Stimulated activated CD8-positive, alpha-beta memory T cell treated with anti-CD3 and anti-CD28 coated beads, Interleukin-12 subunit alpha, Interleukin-12 subunit beta, amount 100 ng/mL, for 4 hours (primary cell): ENCODE data around the gene SDSL.

Experiments used
- DNase-seq: peaks from one replicate; pipeline ENCODE4 v3.0.0-alpha.2; 2020; ENCODE audit warnings: low read depth

Gene SDSL

GRCh38 chr12:113449299-113449698 lies 27.1 kb downstream of the SDSL start:
- no peak for DNase-seq

DNA sequence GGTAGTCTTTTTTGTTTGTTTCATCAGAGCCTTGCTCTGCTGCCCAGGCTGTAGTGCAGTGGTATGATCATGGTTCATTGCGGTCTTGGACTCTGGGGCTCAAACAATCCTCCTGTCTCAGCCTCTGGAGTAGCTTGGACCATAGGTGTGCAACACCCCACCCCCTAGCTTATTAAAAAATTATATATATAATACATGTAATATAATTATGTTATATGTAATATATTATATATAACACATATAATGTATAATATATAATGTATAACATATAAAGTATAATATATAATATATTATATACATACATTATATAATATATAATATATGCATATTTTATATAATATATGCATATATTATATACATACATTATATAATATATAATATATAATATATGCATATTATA lies 27.7 kb downstream of the SDSL start:
- no peak for DNase-seq

GRCh38 chr12:113452458-113452857 lies 30.3 kb downstream of the SDSL start:
- no peak for DNase-seq

DNA sequence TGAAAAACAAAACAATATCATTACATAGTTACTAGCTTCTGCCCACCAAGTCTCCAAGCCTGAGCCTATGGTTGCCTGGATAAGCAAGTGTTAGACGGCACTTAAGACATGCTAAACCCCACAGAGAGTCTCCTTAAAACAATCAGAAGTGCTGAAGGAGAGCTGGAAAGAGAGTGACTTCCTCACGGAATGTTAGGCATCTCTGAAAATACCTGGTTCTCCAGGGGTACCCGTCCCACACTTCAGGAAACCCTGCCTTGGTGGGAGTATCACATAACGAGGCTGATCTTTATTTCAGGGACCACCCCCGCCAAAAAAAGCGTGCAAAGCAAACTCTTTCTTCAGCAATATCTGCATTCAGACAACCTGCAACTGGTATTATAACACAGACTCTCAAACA lies 31.1 kb downstream of the SDSL start:
- no peak for DNase-seq

GRCh38 chr12:113456199-113456598 lies 34.0 kb downstream of the SDSL start:
- no peak for DNase-seq

- DNase-seq: no peak
These were observed 34.6 kb downstream of the SDSL start for GRCh38 chr12:113456761-113457160.

DNA sequence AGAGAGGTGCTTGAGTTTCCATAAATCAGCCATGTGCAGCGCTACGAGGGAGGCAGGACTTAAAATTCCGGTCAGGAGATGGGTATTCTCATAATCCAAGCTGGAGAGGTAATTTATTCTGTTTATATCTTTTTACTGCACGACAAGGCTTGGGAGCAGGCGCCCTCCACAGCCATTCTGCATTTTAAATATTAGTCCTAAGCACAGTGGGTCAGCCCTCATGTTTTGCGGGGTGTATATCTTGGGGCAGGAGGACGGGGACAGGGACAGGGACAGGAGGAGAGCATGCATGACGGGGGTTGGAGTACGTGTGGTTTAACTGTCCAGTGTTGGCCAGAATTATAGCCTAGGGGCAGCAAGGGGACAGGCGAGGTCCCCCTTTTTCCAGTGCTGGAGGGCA lies 35.0 kb downstream of the SDSL start:
- DNase-seq: no peak

- no peak for DNase-seq
These were observed 35.5 kb downstream of the SDSL start for GRCh38 chr12:113457710-113458109.

GRCh38 chr12:113459981-113460380 lies 37.8 kb downstream of the SDSL start:
- no peak for DNase-seq

- DNase-seq: no peak
These were observed 39.5 kb downstream of the SDSL start for GRCh38 chr12:113461666-113462065.

DNA sequence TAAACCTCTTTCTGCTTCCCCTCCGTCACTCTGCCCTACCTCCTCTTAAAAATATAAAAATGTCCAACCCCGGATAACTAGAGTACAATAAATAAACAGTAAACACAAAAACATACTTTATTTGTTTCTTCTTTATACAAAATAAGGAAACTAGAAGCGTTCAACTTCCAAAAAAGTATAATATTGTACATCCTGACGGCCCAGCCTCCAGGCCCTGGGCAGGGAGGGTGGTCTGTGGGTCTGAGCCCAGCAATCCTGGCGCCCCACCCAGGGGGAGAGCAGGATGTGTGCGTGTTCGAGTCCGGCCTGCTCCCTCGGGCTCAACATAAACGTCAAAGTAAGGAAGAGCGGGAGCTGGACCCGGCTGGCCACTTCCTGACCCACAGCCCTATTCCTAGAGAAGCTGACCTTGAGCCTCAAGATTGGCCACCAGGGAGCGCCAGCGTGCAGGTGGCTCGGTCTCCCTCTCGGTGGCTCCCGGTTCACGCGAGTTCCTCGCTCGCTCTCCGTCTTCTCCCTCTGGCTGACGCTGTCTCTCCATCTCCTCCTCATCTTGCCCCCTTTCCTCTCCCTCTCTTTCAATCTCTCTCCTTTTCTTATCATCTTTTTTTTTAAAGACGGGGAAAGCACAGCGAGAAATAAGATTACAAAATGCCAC lies 40.1 kb downstream of the SDSL start:
- peak; percentile 29 for DNase-seq

GRCh38 chr12:113462998-113463745 lies 41.0 kb downstream of the SDSL start:
- no peak for DNase-seq

- DNase-seq: no peak
These were observed 41.7 kb downstream of the SDSL start for GRCh38 chr12:113463746-113464451.

DNA sequence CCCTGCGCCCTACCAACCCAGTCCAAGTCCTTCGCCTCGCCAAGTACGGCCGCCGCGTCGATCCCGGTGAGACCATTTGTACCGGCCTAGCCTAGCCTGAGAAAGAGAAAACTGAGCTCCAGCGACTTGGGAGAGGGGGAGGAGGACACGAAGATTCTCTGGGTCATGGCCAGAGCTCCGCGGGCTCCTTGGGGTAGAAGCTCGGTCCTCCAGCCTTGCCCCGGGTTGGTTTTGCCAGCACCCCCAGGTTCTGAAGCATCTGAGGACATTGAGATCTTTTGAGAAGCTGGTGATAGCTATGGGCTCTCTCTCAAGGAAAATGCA lies 42.2 kb downstream of the SDSL start:
- no peak for DNase-seq

DNA sequence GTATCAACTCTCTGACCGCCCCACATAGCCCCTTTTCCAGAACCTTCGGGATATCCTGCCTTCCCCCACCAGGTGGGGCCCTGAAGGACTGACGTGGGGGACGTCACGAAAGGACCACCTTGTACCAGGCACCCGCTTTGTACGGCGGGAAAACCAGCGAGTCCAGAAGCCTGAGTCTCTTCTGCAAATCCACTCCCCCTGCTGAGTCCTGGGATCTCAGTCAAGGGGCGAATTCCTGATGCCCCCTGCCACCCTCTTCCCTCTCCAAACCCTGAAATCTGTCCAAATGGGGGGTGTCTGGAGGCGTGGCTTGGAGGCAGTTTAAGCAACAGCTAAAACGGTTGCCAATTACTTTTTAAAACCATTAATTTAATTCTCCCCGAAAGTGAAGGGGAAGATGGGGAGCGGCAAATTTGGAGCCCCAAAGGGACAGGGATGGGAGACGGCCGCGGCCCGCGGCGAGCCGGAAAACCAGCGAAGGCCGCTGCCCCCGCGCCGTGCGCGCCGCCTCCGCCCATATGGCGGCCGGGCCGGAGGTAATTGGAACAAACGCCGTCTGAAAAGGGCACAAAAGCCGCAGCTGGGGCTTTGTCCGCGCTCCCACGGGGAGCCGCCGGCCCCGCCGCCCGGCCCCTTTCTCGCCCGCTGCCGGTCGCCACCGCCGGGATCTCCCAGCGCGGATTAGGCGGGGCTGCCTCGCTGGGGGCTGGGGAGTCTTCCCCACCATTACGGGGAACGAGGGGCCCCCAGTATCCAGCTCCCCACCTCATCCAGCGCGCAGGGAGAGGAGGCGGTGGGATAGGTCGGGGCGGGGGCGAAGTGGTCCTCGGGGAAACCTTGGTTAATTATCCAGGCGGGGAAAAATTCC lies 42.9 kb downstream of the SDSL start:
- no peak for DNase-seq

DNA sequence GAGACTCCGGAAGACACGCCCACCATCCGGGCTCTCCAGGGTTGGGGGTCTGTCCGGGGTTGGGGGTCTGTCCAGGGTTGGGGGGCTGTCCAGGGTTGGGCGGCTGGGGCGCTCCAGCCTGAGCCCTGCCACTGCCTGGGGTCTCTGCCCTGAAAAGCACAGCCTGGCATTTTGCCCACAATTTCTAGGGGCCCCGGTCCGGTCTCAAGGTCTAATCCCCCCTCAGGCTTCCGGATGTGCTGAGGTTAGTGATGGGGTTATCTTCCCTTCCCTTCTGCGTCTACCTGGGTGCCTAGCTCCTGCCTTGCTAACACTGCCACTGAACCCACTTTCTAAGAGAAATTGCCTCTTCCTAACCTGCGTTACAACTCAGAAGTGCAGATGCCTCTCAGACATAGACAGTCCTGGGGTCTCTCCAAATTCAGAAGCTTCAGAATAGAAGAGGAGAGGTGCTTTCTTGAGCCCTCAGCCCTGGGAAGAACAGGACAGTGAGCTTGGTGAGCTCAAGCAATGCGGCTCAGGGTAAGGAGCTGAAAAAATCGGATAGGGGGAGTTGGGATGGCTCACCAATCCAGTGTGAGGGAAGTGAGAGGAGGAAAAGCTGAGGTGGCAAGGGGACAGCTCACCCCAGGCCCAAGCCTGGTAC lies 43.8 kb downstream of the SDSL start:
- no peak for DNase-seq

- DNase-seq: no peak
These were observed 44.4 kb downstream of the SDSL start for GRCh38 chr12:113466454-113467141.

- DNase-seq: no peak
These were observed 44.9 kb downstream of the SDSL start for GRCh38 chr12:113467142-113467501.

- DNase-seq: no peak
These were observed 45.6 kb downstream of the SDSL start for GRCh38 chr12:113467502-113468364.
